ENCODE data around the gene SLC16A2. TPM values are rescaled to one million over a fixed set of nuclear protein-coding genes. Genes with fewer than 3 reads are reported as not detected.
A peak's percentile ranks its signal among the peaks of the same experiment; 100 is the strongest.

SLC16A2 gene
- total RNA-seq, 2 experiments from 2014 or later: 0.06 to 0.11 TPM

- H3K36me3 Mint-ChIP-seq: no peaks in the 10 kb centered on the region
- no peak for DNase-seq
- POLR2A ChIA-PET: no interaction called here
Measured at GRCh38 chrX:74523224-74523623, 101.9 kb downstream of the SLC16A2 start.

DNA sequence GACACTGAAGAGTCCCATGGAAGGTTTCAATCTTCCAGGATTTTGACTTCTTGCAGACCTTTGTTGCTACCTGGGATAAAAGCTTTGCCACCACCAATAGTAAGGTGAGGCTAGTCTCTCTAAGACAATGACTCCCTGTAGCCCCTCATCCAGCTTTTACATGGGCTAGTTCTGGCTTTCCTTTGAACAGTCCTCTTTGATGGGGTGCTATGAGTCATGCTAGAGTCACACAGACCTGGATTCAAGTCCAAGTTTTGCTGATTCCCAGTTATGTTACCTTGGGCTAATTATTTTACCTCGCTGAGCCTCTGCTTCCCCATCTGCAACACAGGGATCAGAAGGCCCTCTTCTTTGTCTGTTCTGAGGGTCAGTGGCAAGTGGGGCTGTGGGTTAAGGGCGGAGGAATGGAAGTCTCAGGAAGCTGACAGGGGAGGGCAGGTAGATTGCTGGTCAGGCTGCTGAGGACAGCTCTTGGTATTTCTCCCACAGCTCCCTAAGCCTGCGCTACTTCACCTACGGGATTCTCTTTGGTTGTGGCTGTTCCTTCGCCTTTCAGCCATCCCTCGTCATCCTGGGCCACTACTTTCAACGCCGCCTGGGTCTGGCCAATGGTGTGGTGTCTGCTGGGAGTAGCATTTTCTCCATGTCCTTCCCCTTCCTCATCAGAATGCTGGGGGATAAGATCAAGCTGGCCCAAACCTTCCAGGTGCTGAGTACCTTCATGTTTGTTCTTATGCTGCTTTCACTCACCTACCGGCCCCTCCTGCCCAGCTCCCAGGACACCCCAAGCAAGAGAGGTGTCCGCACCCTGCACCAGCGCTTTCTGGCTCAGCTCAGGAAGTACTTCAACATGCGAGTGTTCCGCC lies 102.8 kb downstream of the SLC16A2 start:
- POLR2A ChIA-PET: no interaction called here
- H3K9me3 Mint-ChIP-seq: no peaks in the 10 kb centered on the region
- H3K4me1 Mint-ChIP-seq: no peaks in the 10 kb centered on the region
- H3K27ac Mint-ChIP-seq: no peak overlapping the region
- no peaks in the 10 kb centered on the region for H3K27me3 Mint-ChIP-seq
- H3K4me3 Mint-ChIP-seq: no peak overlapping the region
- no peak for DNase-seq
- H3K36me3 Mint-ChIP-seq: no peaks in the 10 kb centered on the region
- ATAC-seq (ENCODE audit: low read depth): no peak

More at GRCh38 chrX:74523224-74523623, 101.9 kb downstream of the SLC16A2 start:
- Mint-ChIP-seq H3K4me3 (no peak overlapping the region), H3K9me3 (no peaks in the 10 kb centered on the region), H3K27me3 (no peaks in the 10 kb centered on the region), H3K4me1 (no peaks in the 10 kb centered on the region), H3K27ac (no peak overlapping the region)
- no peak for ATAC-seq (ENCODE audit: low read depth)

- no peaks in the 10 kb centered on the region for H3K27me3 Mint-ChIP-seq
- no peaks in the 10 kb centered on the region for H3K9me3 Mint-ChIP-seq
- POLR2A ChIA-PET: no interaction called here
- no peak for ATAC-seq (ENCODE audit: low read depth)
- H3K4me3 Mint-ChIP-seq: no peak overlapping the region
- H3K4me1 Mint-ChIP-seq: no peaks in the 10 kb centered on the region
- H3K27ac Mint-ChIP-seq: no peak overlapping the region
- no peaks in the 10 kb centered on the region for H3K36me3 Mint-ChIP-seq
- DNase-seq: no peak
Measured at GRCh38 chrX:74525116-74525515, 103.8 kb downstream of the SLC16A2 start.

GRCh38 chrX:74526764-74527163 lies 105.5 kb downstream of the SLC16A2 start:
- DNase-seq: no peak
- Mint-ChIP-seq H3K4me1 (no peaks in the 10 kb centered on the region), H3K27ac (no peak overlapping the region), H3K4me3 (no peak overlapping the region), H3K36me3 (no peaks in the 10 kb centered on the region), H3K27me3 (no peaks in the 10 kb centered on the region), H3K9me3 (no peaks in the 10 kb centered on the region)
- POLR2A ChIA-PET: no interaction called here
- ATAC-seq (ENCODE audit: low read depth): no peak

DNA sequence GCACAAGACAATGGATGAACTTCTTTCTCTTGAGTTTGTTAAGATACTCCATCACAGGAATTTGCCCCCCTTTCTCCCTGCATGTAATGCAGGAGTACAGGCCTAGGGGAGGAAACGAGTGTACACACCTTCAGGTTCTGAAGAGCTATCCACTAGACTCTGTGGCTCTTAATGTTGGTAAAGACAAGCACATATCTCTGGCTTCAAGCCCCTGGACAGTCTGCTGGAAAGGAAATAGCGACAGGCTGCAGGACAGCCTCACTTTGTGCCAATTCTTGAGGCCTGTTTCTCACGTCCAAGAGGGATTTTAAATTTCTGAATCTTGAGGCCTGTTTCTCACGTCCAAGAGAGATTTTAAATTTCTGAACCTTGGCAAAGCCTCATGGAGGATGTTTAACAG lies 106.1 kb downstream of the SLC16A2 start:
- Mint-ChIP-seq H3K4me3 (no peak overlapping the region), H3K4me1 (no peaks in the 10 kb centered on the region), H3K27ac (no peak overlapping the region), H3K9me3 (no peaks in the 10 kb centered on the region), H3K27me3 (no peaks in the 10 kb centered on the region), H3K36me3 (no peaks in the 10 kb centered on the region)
- DNase-seq (no peak), ATAC-seq (ENCODE audit: low read depth) (no peak)
- POLR2A ChIA-PET: no interaction called here

DNA sequence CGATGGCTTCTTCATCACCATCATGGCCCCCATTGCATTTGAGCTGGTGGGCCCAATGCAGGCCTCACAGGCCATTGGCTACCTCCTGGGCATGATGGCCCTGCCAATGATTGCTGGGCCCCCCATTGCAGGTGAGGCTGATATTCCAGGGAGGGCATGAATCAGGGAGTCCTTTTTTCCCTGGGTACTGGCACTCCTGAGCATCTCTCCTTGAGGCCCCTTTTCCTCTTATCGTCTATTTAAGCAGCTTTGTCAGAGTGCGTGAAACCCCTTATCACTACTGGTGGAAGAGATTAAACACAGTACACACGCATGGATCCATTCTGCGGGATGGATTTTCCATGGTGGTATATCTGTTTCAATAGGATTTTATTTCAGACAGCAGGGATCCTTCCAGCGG lies 108.0 kb downstream of the SLC16A2 start:
- DNase-seq: no peak
- Mint-ChIP-seq H3K27me3 (no peaks in the 10 kb centered on the region), H3K36me3 (no peaks in the 10 kb centered on the region), H3K27ac (no peak overlapping the region), H3K4me1 (no peaks in the 10 kb centered on the region), H3K9me3 (no peaks in the 10 kb centered on the region), H3K4me3 (no peak overlapping the region)
- no peak for ATAC-seq (ENCODE audit: low read depth)
- POLR2A ChIA-PET: no interaction called here

- POLR2A ChIA-PET: no interaction called here
- no peaks in the 10 kb centered on the region for H3K36me3 Mint-ChIP-seq
- ATAC-seq (ENCODE audit: low read depth) (no peak), DNase-seq (no peak)
- H3K4me3 Mint-ChIP-seq: no peak overlapping the region
- H3K27me3 Mint-ChIP-seq: no peaks in the 10 kb centered on the region
- no peaks in the 10 kb centered on the region for H3K9me3 Mint-ChIP-seq
- H3K27ac Mint-ChIP-seq: no peak overlapping the region
- H3K4me1 Mint-ChIP-seq: peaks cover 3% of the 10 kb centered on the region
Measured at GRCh38 chrX:74531081-74531480, 109.8 kb downstream of the SLC16A2 start.

GRCh38 chrX:74534569-74535038 lies 113.3 kb downstream of the SLC16A2 start:
- DNase-seq: no peak
- POLR2A ChIA-PET: interaction anchor here (1.2 kb wide), 1 partner anchor 243 kb away, joined by 3 read pairs; no protein-coding TSS in a partner anchor
- H3K4me3 Mint-ChIP-seq: no peak overlapping the region
- no peak overlapping the region for H3K27ac Mint-ChIP-seq
- H3K4me1 Mint-ChIP-seq: peaks cover 9% of the 10 kb centered on the region
- H3K36me3 Mint-ChIP-seq: no peaks in the 10 kb centered on the region
- H3K9me3 Mint-ChIP-seq: no peaks in the 10 kb centered on the region
- H3K27me3 Mint-ChIP-seq: no peaks in the 10 kb centered on the region
- ATAC-seq (ENCODE audit: low read depth): no peak

GRCh38 chrX:74535086-74535407 lies 113.8 kb downstream of the SLC16A2 start:
- DNase-seq (no peak), ATAC-seq (ENCODE audit: low read depth) (no peak)
- Mint-ChIP-seq H3K36me3 (no peaks in the 10 kb centered on the region), H3K27ac (no peak overlapping the region), H3K27me3 (no peaks in the 10 kb centered on the region), H3K9me3 (no peaks in the 10 kb centered on the region), H3K4me3 (no peak overlapping the region), H3K4me1 (peaks cover 9% of the 10 kb centered on the region)
- POLR2A ChIA-PET: interaction anchor here (1.2 kb wide), 1 partner anchor 243 kb away, joined by 3 read pairs; no protein-coding TSS in a partner anchor

DNA sequence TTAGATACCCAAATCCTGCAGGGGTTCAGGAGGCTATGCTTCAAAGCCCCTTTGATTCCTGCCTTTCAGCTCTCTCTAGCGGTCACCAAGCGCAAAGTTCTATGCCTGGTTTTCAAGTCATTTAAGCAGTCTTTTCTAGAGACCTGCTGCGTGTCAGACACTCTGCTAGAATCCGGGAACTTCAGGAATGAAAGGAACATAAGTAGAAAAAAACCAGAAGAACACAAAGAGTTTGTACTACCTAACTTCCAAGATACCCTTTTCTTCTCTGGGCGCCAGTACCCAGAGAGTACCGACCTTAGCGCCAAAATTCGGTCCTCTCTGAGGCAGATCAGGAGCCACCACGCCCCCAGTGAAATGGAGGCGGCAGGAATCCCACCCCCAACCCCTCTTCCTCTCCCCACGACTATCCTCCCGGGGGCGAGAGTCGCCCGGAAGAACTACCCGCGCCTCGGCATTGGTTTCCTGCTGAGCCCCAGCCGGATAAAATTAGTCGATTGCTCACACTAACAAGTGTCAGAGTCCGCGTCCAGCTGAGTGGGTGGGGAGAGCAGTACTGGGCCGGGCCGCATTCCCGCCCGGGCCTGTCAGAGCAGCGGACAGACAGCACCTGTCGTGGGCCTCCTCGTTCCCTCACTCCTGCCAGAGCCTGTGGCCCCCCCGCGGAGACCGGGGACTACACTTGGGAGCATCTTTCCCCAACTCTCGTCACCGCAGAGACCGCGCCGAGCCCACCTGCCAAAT lies 114.3 kb downstream of the SLC16A2 start:
- peak overlapping the region; percentile 74 for H3K27ac Mint-ChIP-seq
- no peaks in the 10 kb centered on the region for H3K9me3 Mint-ChIP-seq
- no peaks in the 10 kb centered on the region for H3K36me3 Mint-ChIP-seq
- DNase-seq: peak; percentile 50
- POLR2A ChIA-PET: interaction anchor here (0.6 to 1.2 kb wide), 3 partner anchors 11 to 244 kb away, joined by 3 to 4 read pairs (median 3); no protein-coding TSS in a partner anchor
- peak overlapping the region; percentile 78 for H3K4me3 Mint-ChIP-seq
- peaks cover under 1% of the 10 kb centered on the region for H3K27me3 Mint-ChIP-seq
- ATAC-seq (ENCODE audit: low read depth): peak; percentile 62
- peaks cover 9% of the 10 kb centered on the region for H3K4me1 Mint-ChIP-seq

DNA sequence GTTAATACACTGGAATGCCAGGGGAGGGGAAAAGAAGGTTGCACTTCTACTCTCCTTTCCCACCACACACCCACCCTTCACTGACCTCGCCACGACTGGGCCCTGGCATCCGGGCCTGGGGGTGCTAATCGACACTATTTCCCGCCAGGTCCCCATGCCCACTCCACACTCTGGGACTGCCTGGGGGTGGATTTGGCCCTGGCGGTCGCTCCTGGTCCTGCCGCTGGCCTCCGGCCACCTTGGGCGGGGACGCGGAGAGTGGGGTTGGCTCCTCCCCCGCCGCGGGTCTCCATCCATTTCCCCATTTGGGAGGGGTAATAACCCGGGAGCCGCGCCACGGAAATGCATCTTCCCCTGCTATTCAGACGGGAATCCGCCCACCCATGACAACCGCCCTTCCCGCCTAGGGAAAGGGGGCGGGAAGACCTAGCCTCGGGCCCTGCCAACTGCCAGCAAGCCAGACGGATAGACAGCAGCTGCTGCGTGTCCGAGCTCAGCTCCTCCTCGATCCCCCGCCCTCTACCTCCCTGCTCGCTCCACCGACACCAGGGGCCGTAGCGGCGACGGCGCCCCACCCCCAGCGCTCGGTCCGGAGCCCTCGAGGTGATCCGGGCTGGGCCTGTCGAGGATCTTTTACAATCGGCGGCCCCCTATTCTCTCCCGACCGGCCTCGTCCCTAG lies 115.0 kb downstream of the SLC16A2 start:
- peak overlapping the region; percentile 78 for H3K4me3 Mint-ChIP-seq
- no peaks in the 10 kb centered on the region for H3K36me3 Mint-ChIP-seq
- peaks cover 9% of the 10 kb centered on the region for H3K4me1 Mint-ChIP-seq
- peak; percentile 62 for ATAC-seq (ENCODE audit: low read depth)
- H3K27ac Mint-ChIP-seq: peak overlapping the region; percentile 82
- peaks cover 2% of the 10 kb centered on the region for H3K27me3 Mint-ChIP-seq
- no peaks in the 10 kb centered on the region for H3K9me3 Mint-ChIP-seq
- DNase-seq: peak; percentile 56
- POLR2A ChIA-PET: interaction anchor here (0.6 to 1.2 kb wide), 2 partner anchors 10 to 116 kb away, joined by 3 to 4 read pairs; no protein-coding TSS in a partner anchor

DNA sequence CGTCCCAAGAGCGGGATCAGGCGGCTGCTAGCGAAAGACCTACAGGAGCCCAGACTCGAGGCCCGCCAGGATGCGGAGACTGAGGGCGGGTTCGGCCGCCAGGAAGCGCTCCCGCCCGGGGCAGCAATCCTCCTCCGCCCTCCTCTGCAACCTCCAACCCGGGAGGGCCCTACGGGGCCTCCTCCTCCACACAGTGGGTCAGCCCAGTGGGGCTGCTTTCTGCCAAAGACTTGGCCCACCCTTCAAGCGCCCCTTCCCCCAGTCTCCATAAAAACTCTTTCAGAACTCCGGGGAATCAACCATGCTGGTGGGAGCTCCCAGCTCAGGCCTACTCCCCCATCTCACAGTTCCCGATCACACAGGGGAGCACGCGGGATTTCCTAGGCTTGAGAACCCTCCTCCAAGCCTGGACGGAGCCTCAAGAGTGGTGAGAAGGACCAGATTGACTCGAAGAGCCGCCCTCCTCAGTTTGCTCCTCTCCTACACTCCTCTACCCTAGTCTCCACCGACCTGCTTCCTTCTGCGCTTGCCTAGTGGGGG lies 115.6 kb downstream of the SLC16A2 start:
- peaks cover 9% of the 10 kb centered on the region for H3K4me1 Mint-ChIP-seq
- peak overlapping the region; percentile 78 for H3K4me3 Mint-ChIP-seq
- no peaks in the 10 kb centered on the region for H3K9me3 Mint-ChIP-seq
- no peaks in the 10 kb centered on the region for H3K36me3 Mint-ChIP-seq
- POLR2A ChIA-PET: no interaction called here
- peak overlapping the region; percentile 82 for H3K27ac Mint-ChIP-seq
- H3K27me3 Mint-ChIP-seq: peaks cover 2% of the 10 kb centered on the region
- peak; percentile 42 for ATAC-seq (ENCODE audit: low read depth)
- no peak for DNase-seq

- POLR2A ChIA-PET: no interaction called here
- Mint-ChIP-seq H3K27ac (no peak overlapping the region), H3K27me3 (peaks cover 4% of the 10 kb centered on the region), H3K4me3 (no peak overlapping the region), H3K9me3 (peaks cover 1% of the 10 kb centered on the region), H3K36me3 (no peaks in the 10 kb centered on the region), H3K4me1 (peaks cover 6% of the 10 kb centered on the region)
- ATAC-seq (ENCODE audit: low read depth): no peak
- DNase-seq: no peak
Measured at GRCh38 chrX:74540635-74541249, 119.4 kb downstream of the SLC16A2 start.
